Fibroblast of mammary gland (primary cell): ENCODE results near the gene LRRC27.

Experiments
- DNase-seq: peaks from one replicate; pipeline ENCODE4 v3.0.0-alpha.2; 2010; ENCODE audit warnings: low read depth
- H3K4me3 ChIP-seq: 2 replicates; pipeline ENCODE4 v1.5.1; 2011; ENCODE audit warnings: low read depth, mild to moderate bottlenecking, low read length, moderate library complexity; ENCODE audit not compliant: control insufficient read depth
- TF ChIP-seq, protein P1 (sequence below): conservative IDR thresholded peaks from 2 replicates; pipeline ENCODE4 v1.5.1; 2011; ENCODE audit warnings: low read depth, low read length, inconsistent platforms; ENCODE audit not compliant: control insufficient read depth, insufficient read depth

LRRC27 gene

GRCh38 chr10:132363921-132364593 lies 32.1 kb downstream of the LRRC27 start:
- TF ChIP-seq, protein P1, sequence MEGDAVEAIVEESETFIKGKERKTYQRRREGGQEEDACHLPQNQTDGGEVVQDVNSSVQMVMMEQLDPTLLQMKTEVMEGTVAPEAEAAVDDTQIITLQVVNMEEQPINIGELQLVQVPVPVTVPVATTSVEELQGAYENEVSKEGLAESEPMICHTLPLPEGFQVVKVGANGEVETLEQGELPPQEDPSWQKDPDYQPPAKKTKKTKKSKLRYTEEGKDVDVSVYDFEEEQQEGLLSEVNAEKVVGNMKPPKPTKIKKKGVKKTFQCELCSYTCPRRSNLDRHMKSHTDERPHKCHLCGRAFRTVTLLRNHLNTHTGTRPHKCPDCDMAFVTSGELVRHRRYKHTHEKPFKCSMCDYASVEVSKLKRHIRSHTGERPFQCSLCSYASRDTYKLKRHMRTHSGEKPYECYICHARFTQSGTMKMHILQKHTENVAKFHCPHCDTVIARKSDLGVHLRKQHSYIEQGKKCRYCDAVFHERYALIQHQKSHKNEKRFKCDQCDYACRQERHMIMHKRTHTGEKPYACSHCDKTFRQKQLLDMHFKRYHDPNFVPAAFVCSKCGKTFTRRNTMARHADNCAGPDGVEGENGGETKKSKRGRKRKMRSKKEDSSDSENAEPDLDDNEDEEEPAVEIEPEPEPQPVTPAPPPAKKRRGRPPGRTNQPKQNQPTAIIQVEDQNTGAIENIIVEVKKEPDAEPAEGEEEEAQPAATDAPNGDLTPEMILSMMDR, result no peak
- no peak overlapping the region for H3K4me3 ChIP-seq
- DNase-seq, result peak; percentile 26

DNA sequence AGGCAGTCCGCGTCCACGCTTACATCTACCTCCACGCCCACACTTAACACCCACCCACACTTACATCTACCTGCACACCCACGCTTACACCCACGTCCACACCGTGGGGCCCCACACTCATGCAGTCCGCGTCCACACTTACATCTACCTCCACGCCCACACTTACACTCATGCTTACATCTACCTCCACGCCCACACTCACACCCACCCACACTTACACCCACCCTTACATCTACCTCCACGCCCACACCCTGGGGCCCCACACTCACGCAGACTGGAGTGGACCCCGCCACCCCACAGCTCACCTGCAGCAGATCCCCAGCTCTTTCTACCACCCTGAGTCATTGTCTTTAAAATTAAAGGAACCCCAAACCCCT lies 32.6 kb downstream of the LRRC27 start:
- TF ChIP-seq, protein P1, result no peak
- DNase-seq, result peak; percentile 10
- no peak overlapping the region for H3K4me3 ChIP-seq

DNA sequence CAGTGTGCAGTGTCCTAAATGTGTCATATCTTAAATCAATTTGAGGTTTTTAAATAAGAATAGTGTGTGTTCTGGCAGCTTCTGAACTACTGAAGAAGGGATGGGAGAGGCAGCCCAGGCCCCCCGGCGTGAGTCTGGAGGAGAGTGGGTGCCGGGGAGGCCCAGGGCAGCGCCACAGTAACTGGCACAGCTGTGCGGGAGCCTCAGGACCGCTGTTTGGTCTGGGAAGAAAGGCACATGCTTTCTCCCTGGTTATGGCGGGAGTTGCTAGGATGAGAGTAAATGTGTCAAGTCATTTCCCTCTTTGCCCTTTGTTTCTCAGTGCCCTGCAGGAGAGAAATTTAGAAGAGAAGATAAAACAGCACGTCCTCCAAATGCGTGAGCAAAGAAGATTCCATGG lies 33.1 kb downstream of the LRRC27 start:
- no peak overlapping the region for H3K4me3 ChIP-seq
- TF ChIP-seq, protein P1, result no peak
- no peak for DNase-seq

DNA sequence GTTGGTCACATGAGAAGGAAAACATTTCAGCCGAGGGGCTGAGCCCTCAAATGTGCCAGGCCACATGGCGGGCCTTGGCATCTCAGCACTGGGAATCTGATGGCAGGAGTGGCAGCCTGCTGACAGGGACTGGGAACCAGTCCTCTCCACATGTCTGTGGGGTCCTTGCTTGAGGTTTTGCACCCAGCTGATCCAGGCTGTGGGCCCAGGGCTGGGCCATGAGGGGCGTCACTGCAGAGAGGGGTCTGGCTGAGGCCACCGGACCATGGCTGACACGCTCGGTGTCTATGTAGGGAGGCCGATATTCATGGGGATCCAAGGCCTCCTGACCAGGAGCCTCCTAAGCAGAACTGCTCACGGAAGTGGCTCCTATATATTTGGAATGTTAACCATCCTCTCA lies 34.0 kb downstream of the LRRC27 start:
- no peak for DNase-seq
- no peak overlapping the region for H3K4me3 ChIP-seq
- TF ChIP-seq, protein P1, result no peak

- no peak for DNase-seq
- TF ChIP-seq, protein P1, result no peak
- H3K4me3 ChIP-seq, result no peak overlapping the region
Measured at GRCh38 chr10:132366499-132366898, 34.5 kb downstream of the LRRC27 start.

GRCh38 chr10:132368391-132368790 lies 36.4 kb downstream of the LRRC27 start:
- no peak for DNase-seq
- TF ChIP-seq, protein P1, result no peak
- no peak overlapping the region for H3K4me3 ChIP-seq
